Trophoblast cell (in vitro differentiated cells and primary cell): ENCODE measurements around the gene COMMD1. TPM values are rescaled to one million over a fixed set of nuclear protein-coding genes. Genes with fewer than 3 reads are reported as not detected.
A peak's percentile ranks its signal among the peaks of the same experiment; 100 is the strongest.
"Not testable (repeated sequence)": the region's sequence is repeated elsewhere in the genome, so short reads cannot be mapped to it uniquely, and the experiment has no call there.

Experiments
- DNase-seq, 2 donors: peaks; one replicate each; pipeline ENCODE4 v3.0.0-alpha.2; 2016
- H2AFZ ChIP-seq: 2 replicates; pipeline ENCODE4 v1.6.1; 2013; ENCODE audit warnings: low read length, moderate library complexity, mild to moderate bottlenecking; ENCODE audit not compliant: insufficient read depth, poor library complexity
- H2AK5ac ChIP-seq: 2 replicates; pipeline ENCODE4 v1.6.1; 2013; ENCODE audit warnings: mild to moderate bottlenecking, low read length
- H2BK120ac ChIP-seq: 2 replicates; pipeline ENCODE4 v1.6.1; 2013; ENCODE audit warnings: low read length, mild to moderate bottlenecking, moderate library complexity; ENCODE audit not compliant: insufficient read depth, poor library complexity
- H2BK12ac ChIP-seq: 2 replicates; pipeline ENCODE4 v1.6.1; 2013; ENCODE audit warnings: mild to moderate bottlenecking, low read length, moderate library complexity
- H2BK5ac ChIP-seq: 2 replicates; pipeline ENCODE4 v1.6.1; 2013; ENCODE audit warnings: low read length, low read depth, moderate library complexity, mild to moderate bottlenecking; ENCODE audit not compliant: poor library complexity
- H3K14ac ChIP-seq: 2 replicates; pipeline ENCODE4 v1.6.1; 2013; ENCODE audit warnings: mild to moderate bottlenecking, low read length
- H3K18ac ChIP-seq: 2 replicates; pipeline ENCODE4 v1.6.1; 2013; ENCODE audit warnings: mild to moderate bottlenecking, low read length
- H3K23ac ChIP-seq: 2 replicates; pipeline ENCODE4 v1.6.1; 2013; ENCODE audit warnings: low read length
- H3K27ac ChIP-seq: 2 replicates; pipeline ENCODE4 v1.5.1; 2013; ENCODE audit warnings: low read depth, mild to moderate bottlenecking, inconsistent platforms, low read length, moderate library complexity
- H3K27me3 ChIP-seq: 2 replicates; pipeline ENCODE4 v1.6.1; 2013; ENCODE audit warnings: inconsistent platforms, mild to moderate bottlenecking, low read length, moderate library complexity; ENCODE audit not compliant: insufficient read depth
- H3K36me3 ChIP-seq, 2 experiments: 1 replicate in 1 of 2; 2 replicates in 1 of 2; pipeline ENCODE4 v1.6.1; 2013; ENCODE audit warnings: low read length in 2 of 2, mild to moderate bottlenecking in 2 of 2, moderate library complexity in 1 of 2; ENCODE audit not compliant: insufficient read depth in 2 of 2, control insufficient read depth in 1 of 2
- H3K4ac ChIP-seq: 2 replicates; pipeline ENCODE4 v1.6.1; 2013; ENCODE audit warnings: low read depth, mild to moderate bottlenecking, low read length, moderate library complexity
- H3K4me1 ChIP-seq, 2 experiments: 1 replicate in 1 of 2; 2 replicates in 1 of 2; pipeline ENCODE4 v1.6.1; 2013; ENCODE audit warnings: low read length in 2 of 2, mild to moderate bottlenecking in 2 of 2, moderate library complexity in 1 of 2; ENCODE audit not compliant: insufficient read depth in 2 of 2, control insufficient read depth in 1 of 2
- H3K4me2 ChIP-seq: 2 replicates; pipeline ENCODE4 v1.6.1; 2013; ENCODE audit warnings: inconsistent platforms, mild to moderate bottlenecking, low read length, moderate library complexity
- H3K4me3 ChIP-seq: 2 replicates; pipeline ENCODE4 v1.5.1; 2013; ENCODE audit warnings: mild to moderate bottlenecking, low read depth, low read length, inconsistent platforms
- H3K79me1 ChIP-seq: one replicate; pipeline ENCODE4 v1.6.1; 2013; ENCODE audit warnings: low read length
- H3K79me2 ChIP-seq: 2 replicates; pipeline ENCODE4 v1.6.1; 2013; ENCODE audit warnings: low read length, mild to moderate bottlenecking; ENCODE audit not compliant: control insufficient read depth, insufficient read depth, poor library complexity
- H3K9ac ChIP-seq: 2 replicates; pipeline ENCODE4 v1.6.1; 2013; ENCODE audit warnings: mild to moderate bottlenecking, low read length
- H3K9me3 ChIP-seq: 2 replicates; pipeline ENCODE4 v1.6.1; 2013; ENCODE audit warnings: low read depth, mild to moderate bottlenecking, control low read depth, inconsistent platforms, low read length; ENCODE audit not compliant: insufficient read depth
- H4K12ac ChIP-seq: 2 replicates; pipeline ENCODE4 v1.6.1; 2013; ENCODE audit warnings: low read depth, mild to moderate bottlenecking, low read length, moderate library complexity
- H4K8ac ChIP-seq: 2 replicates; pipeline ENCODE4 v1.6.1; 2013; ENCODE audit warnings: low read depth, mild to moderate bottlenecking, low read length, moderate library complexity
- H4K91ac ChIP-seq: one replicate; pipeline ENCODE4 v1.6.1; 2013; ENCODE audit warnings: low read depth, mild to moderate bottlenecking, low read length, moderate library complexity
- WGBS: extraction: QIAGEN DNeasy Blood & Tissue Kit; methylation state at CpG from one replicate; pipeline ENCODE4 v1.1.7; 2013; ENCODE audit warnings: missing lambda C conversion rate; ENCODE audit not compliant: insufficient read length, insufficient coverage; ENCODE audit errors: extremely low coverage; 5-methylcytosine and 5-hydroxymethylcytosine counted together
- polyA plus RNA-seq: library from polyadenylated mRNA; stranded (reverse); fragments of 200-250 nt; gene quantifications from 2 replicates; pipeline ENCODE4 v1.2.3, GENCODE V29; 2013

COMMD1 gene
- 39.3 and 39.7 TPM in 2 replicates for polyA plus RNA-seq

DNA sequence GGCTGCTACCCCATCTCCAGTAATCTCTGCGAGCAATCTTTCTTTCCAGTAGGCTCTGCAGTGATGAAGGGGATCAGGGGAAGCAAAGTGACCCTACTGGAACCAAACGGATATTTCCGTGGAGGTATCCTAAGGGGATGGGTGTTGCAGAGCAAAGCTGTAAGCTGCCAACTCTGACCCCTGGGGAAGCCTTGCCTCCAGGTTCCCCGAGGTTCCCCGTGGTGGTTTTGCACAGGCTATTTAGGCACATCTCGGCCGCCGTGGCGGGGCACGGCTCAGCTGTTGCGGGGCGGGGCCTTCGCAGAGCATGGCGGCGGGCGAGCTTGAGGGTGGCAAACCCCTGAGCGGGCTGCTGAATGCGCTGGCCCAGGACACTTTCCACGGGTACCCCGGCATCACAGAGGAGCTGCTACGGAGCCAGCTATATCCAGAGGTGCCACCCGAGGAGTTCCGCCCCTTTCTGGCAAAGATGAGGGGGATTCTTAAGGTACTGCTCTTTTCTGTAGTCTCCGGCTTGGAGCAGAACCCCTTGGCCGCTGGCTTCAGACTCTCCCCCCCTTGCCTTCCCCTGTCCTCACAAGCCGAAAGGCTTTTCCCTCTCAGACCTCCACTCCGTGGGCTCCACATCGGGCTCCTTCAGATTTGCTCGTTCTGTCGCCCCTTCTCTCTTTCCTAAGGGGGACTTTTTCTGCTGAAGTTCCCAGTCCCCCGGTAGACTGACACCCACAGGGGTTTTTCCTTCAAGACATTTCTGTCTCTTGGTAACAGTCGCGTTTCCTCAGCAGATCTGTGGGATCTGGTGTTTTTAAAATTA is at the start of gene COMMD1:
Gene COMMD1 (plus strand): TSS at position 303 of the 814 bp plus-strand sequence. CDS start 5 bp downstream, at position 308.
- H2AK5ac ChIP-seq: no peak within 1 kb of the TSS
- DNase-seq: peak; percentile 58 to 73
- H3K79me2 ChIP-seq: peaks cover 2% of the 10 kb centered on the region
- no peaks in the 10 kb centered on the region for H3K36me3 ChIP-seq
- peak within 1 kb of the TSS; percentile 34 for H3K4ac ChIP-seq
- peak within 1 kb of the TSS; percentile 32 for H3K18ac ChIP-seq
- H3K79me1 ChIP-seq: peaks cover 4% of the 10 kb centered on the region
- H3K27me3 ChIP-seq: no peaks in the 10 kb centered on the region
- WGBS: no CpG with 5 or more reads among the region's 33 CpGs
- H2BK12ac ChIP-seq: no peak within 1 kb of the TSS
- H4K91ac ChIP-seq: peak within 1 kb of the TSS; percentile 63
- no peak within 1 kb of the TSS for H3K23ac ChIP-seq
- peak within 1 kb of the TSS; percentile 79 for H3K14ac ChIP-seq
- H3K4me2 ChIP-seq: peak within 1 kb of the TSS; percentile 98
- peak within 1 kb of the TSS; percentile 72 for H2AFZ ChIP-seq
- H3K9me3 ChIP-seq: no peaks in the 10 kb centered on the region
- peak within 1 kb of the TSS; percentile 96 for H3K9ac ChIP-seq
- no peaks in the 10 kb centered on the region for H3K4me1 ChIP-seq
- peak within 1 kb of the TSS; percentile 89 for H3K4me3 ChIP-seq
- peak within 1 kb of the TSS; percentile 73 for H4K12ac ChIP-seq
- no peak within 1 kb of the TSS for H2BK5ac ChIP-seq
- peak within 1 kb of the TSS; percentile 87 for H4K8ac ChIP-seq
- no peak within 1 kb of the TSS for H2BK120ac ChIP-seq
- no peak within 1 kb of the TSS for H3K27ac ChIP-seq

DNA sequence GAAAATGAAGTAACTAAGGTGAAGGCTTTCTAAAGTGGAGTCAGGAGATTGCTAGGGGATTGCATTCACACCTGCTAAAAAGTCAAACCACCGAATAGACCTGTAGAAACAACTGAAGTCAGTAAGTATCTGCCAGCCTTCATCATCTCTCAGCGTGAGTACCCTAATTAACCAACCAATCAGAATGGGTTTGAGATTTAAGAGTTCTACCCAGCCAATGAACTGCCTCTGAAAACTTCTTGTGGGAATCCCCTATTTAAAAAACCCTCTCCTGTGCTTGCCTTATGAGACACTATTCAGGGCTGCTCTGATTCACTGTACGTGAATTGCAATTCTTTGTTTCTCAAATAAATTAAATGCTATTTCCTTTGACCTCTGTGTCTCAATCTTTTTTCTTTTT is 48.2 kb upstream of the COMMD1 start:
- Histone ChIP-seq H2BK120ac (no peak overlapping the region), H4K91ac (no peak overlapping the region), H3K79me1 (peaks cover 4% of the 10 kb centered on the region), H3K4me3 (no peak overlapping the region), H2AK5ac (no peak overlapping the region), H3K9me3 (no peaks in the 10 kb centered on the region), H3K4me1 (no peaks in the 10 kb centered on the region), H3K4me2 (no peak overlapping the region), H4K8ac (no peak overlapping the region), H3K27me3 (no peaks in the 10 kb centered on the region), H3K18ac (no peak overlapping the region), H3K79me2 (no peaks in the 10 kb centered on the region), H3K23ac (no peak overlapping the region), H3K36me3 (no peaks in the 10 kb centered on the region), H3K4ac (no peak overlapping the region), H2AFZ (no peak overlapping the region), H3K9ac (no peak overlapping the region), H4K12ac (no peak overlapping the region), H2BK12ac (no peak overlapping the region), H3K27ac (no peak overlapping the region), H2BK5ac (no peak overlapping the region), H3K14ac (no peak overlapping the region)
- WGBS: no CpG with 5 or more reads among the region's 3 CpGs
- no peak for DNase-seq

- Histone ChIP-seq H3K4ac (no peak overlapping the region), H3K9me3 (no peaks in the 10 kb centered on the region), H2BK12ac (no peak overlapping the region), H2AFZ (no peak overlapping the region), H3K79me2 (no peaks in the 10 kb centered on the region), H3K36me3 (peaks cover 15 to 17% of the 10 kb centered on the region in 2 experiments), H3K79me1 (no peaks in the 10 kb centered on the region), H3K27ac (no peak overlapping the region), H3K4me2 (no peak overlapping the region), H2BK5ac (no peak overlapping the region), H3K27me3 (no peaks in the 10 kb centered on the region), H2BK120ac (no peak overlapping the region), H3K18ac (no peak overlapping the region), H3K4me1 (no peaks in the 10 kb centered on the region), H4K8ac (no peak overlapping the region), H3K4me3 (no peak overlapping the region), H4K91ac (no peak overlapping the region), H3K23ac (no peak overlapping the region), H3K14ac (no peak overlapping the region), H2AK5ac (no peak overlapping the region), H3K9ac (no peak overlapping the region), H4K12ac (no peak overlapping the region)
- DNase-seq: no peak
- 100% methylated on average over 1 of the region's 5 CpGs for WGBS
Measured at GRCh38 chr2:61862085-61862484, 43.4 kb upstream of the COMMD1 start.

GRCh38 chr2:61866482-61867089 is 38.9 kb upstream of the COMMD1 start:
- H2AK5ac ChIP-seq, H2BK12ac ChIP-seq, H4K8ac ChIP-seq, H2BK120ac ChIP-seq, H4K91ac ChIP-seq, H3K23ac ChIP-seq, H3K4me3 ChIP-seq, H4K12ac ChIP-seq, H3K14ac ChIP-seq, H3K9me3 ChIP-seq, H3K4me2 ChIP-seq, H3K9ac ChIP-seq, H3K27ac ChIP-seq, H3K4ac ChIP-seq, H3K18ac ChIP-seq, H3K79me2 ChIP-seq, H3K27me3 ChIP-seq, DNase-seq, H3K4me1 ChIP-seq, H3K79me1 ChIP-seq, H2AFZ ChIP-seq, H2BK5ac ChIP-seq: not testable (repeated sequence)
- peaks cover 33 to 39% of the 10 kb centered on the region in 2 experiments for H3K36me3 ChIP-seq
- no CpG with 5 or more reads among the region's 14 CpGs for WGBS
